ENCODE data around the gene ZNF43. TPM values are rescaled to one million over a fixed set of nuclear protein-coding genes. Genes with fewer than 3 reads are reported as not detected.
A peak's percentile ranks its signal among the peaks of the same experiment; 100 is the strongest.
"Not testable (repeated sequence)": the region's sequence is repeated elsewhere in the genome, so short reads cannot be mapped to it uniquely, and the experiment has no call there.

Gene ZNF43
- total RNA-seq, 3 donors from 2014 or later: 20.3 to 22.8 (median 20.9) TPM

- H3K4me3 Mint-ChIP-seq: no peak overlapping the region
- DNase-seq: no peak
- H3K36me3 Mint-ChIP-seq (ENCODE audit: insufficient read depth): peaks cover 45% of the 10 kb centered on the region
- peaks cover 7% of the 10 kb centered on the region for H3K4me1 Mint-ChIP-seq (ENCODE audit: low read depth)
- no peaks in the 10 kb centered on the region for H3K27me3 Mint-ChIP-seq (ENCODE audit: low read depth)
- no peaks in the 10 kb centered on the region for H3K9me3 Mint-ChIP-seq
- no peak for ATAC-seq
Measured at GRCh38 chr19:21841081-21841480, 5.1 kb upstream of the ZNF43 start.

DNA sequence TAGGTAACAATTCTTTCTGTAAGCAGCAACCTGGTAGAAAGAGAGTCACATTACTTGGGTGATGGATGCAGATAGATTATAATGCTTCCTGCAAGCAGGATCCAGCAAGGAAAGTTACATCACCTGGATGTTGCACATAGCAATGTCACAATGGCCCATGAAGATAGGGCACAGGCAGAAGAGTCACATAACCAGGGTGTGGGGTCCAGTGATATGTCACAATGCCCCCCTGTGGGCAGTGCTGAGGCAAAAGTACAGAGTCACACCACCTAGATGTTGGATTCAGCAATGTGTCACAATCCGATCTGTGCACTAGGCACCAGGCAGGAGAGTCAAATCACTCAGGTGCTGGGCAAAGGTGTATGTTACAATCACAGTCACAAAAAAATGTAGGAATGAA lies 4.0 kb upstream of the ZNF43 start:
- DNase-seq (no peak), ATAC-seq (no peak)
- no peaks in the 10 kb centered on the region for H3K9me3 Mint-ChIP-seq
- peaks cover 40% of the 10 kb centered on the region for H3K36me3 Mint-ChIP-seq (ENCODE audit: insufficient read depth)
- H3K4me3 Mint-ChIP-seq: no peak overlapping the region
- peaks cover 13% of the 10 kb centered on the region for H3K4me1 Mint-ChIP-seq (ENCODE audit: low read depth)
- no peaks in the 10 kb centered on the region for H3K27me3 Mint-ChIP-seq (ENCODE audit: low read depth)

DNA sequence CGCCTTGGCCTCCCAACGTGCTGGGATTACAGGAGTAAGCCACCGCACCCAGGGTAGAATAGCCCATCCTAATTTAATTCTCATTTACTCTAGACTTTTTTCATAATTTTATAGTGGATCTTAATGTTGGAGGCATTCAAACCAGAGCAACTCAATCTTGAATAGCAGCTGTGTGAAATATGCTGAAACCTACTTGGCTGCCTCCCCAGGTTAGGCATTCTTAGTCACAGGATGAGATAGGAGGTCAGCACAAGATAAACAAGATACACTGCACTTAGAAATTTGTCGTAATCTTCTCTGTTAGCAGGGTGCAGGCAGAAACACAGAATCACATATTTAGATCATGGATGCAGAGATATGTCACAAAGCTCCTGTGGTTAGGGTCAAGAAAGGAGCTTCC lies 2.7 kb upstream of the ZNF43 start:
- Mint-ChIP-seq H3K27me3 (ENCODE audit: low read depth) (no peaks in the 10 kb centered on the region), H3K36me3 (ENCODE audit: insufficient read depth) (peaks cover 37% of the 10 kb centered on the region), H3K9me3 (no peaks in the 10 kb centered on the region), H3K4me1 (ENCODE audit: low read depth) (peaks cover 21% of the 10 kb centered on the region), H3K4me3 (no peak overlapping the region)
- ATAC-seq (no peak), DNase-seq (no peak)

- Mint-ChIP-seq H3K9me3 (peaks cover 7% of the 10 kb centered on the region), H3K4me1 (ENCODE audit: low read depth) (peaks cover 37% of the 10 kb centered on the region), H3K36me3 (ENCODE audit: insufficient read depth) (peaks cover 27% of the 10 kb centered on the region), H3K4me3 (peak overlapping the region; percentile 99), H3K27me3 (ENCODE audit: low read depth) (no peaks in the 10 kb centered on the region)
- DNase-seq: no peak
- ATAC-seq: no peak
Measured at GRCh38 chr19:21835429-21835809, 563 bp downstream of the ZNF43 start.

GRCh38 chr19:21833733-21834132 lies 2.2 kb downstream of the ZNF43 start:
- Mint-ChIP-seq H3K27me3 (ENCODE audit: low read depth) (no peaks in the 10 kb centered on the region), H3K9me3 (peaks cover 13% of the 10 kb centered on the region), H3K36me3 (ENCODE audit: insufficient read depth) (peaks cover 27% of the 10 kb centered on the region), H3K4me3 (peak overlapping the region; percentile 79), H3K4me1 (ENCODE audit: low read depth) (peaks cover 43% of the 10 kb centered on the region)
- ATAC-seq (no peak), DNase-seq (no peak)

- peaks cover 4% of the 10 kb centered on the region for H3K4me1 Mint-ChIP-seq (ENCODE audit: low read depth)
- DNase-seq (no peak), ATAC-seq (no peak)
- H3K27me3 Mint-ChIP-seq (ENCODE audit: low read depth): no peaks in the 10 kb centered on the region
- H3K9me3 Mint-ChIP-seq: peaks cover 17% of the 10 kb centered on the region
- H3K36me3 Mint-ChIP-seq (ENCODE audit: insufficient read depth): peaks cover 36% of the 10 kb centered on the region
- no peak overlapping the region for H3K4me3 Mint-ChIP-seq
Measured at GRCh38 chr19:21824679-21825078, 11.3 kb downstream of the ZNF43 start.

DNA sequence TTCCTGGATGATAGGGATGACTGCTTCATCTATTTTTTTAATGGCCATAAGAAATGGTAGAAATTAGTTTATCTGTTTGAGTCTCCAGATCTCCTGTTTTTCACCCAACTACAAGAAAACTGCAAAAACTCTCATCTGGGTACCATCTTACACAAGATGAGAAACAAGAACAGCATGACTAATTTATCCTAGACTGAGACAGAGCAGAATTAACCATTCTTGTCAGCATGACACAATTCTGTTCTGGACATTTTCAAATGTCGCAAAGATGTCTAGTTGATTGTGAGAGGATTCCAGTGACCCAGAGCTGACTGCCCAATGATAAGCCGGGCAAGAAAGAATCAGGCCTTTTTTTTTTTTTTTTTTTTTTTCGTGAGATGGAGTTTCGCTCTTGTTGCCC lies 12.8 kb downstream of the ZNF43 start:
- Mint-ChIP-seq H3K27me3 (ENCODE audit: low read depth) (no peaks in the 10 kb centered on the region), H3K4me1 (ENCODE audit: low read depth) (peaks cover 2% of the 10 kb centered on the region), H3K4me3 (no peak overlapping the region), H3K9me3 (peaks cover 23% of the 10 kb centered on the region), H3K36me3 (ENCODE audit: insufficient read depth) (peaks cover 48% of the 10 kb centered on the region)
- ATAC-seq (peak in 1 of 2 donors; percentile 32), DNase-seq (no peak)

- peaks cover 66% of the 10 kb centered on the region for H3K36me3 Mint-ChIP-seq (ENCODE audit: insufficient read depth)
- H3K4me3 Mint-ChIP-seq: no peak overlapping the region
- H3K4me1 Mint-ChIP-seq (ENCODE audit: low read depth): no peaks in the 10 kb centered on the region
- no peak for ATAC-seq
- peaks cover 40% of the 10 kb centered on the region for H3K9me3 Mint-ChIP-seq
- no peaks in the 10 kb centered on the region for H3K27me3 Mint-ChIP-seq (ENCODE audit: low read depth)
- no peak for DNase-seq
Measured at GRCh38 chr19:21812448-21812847, 23.5 kb downstream of the ZNF43 start.

DNA sequence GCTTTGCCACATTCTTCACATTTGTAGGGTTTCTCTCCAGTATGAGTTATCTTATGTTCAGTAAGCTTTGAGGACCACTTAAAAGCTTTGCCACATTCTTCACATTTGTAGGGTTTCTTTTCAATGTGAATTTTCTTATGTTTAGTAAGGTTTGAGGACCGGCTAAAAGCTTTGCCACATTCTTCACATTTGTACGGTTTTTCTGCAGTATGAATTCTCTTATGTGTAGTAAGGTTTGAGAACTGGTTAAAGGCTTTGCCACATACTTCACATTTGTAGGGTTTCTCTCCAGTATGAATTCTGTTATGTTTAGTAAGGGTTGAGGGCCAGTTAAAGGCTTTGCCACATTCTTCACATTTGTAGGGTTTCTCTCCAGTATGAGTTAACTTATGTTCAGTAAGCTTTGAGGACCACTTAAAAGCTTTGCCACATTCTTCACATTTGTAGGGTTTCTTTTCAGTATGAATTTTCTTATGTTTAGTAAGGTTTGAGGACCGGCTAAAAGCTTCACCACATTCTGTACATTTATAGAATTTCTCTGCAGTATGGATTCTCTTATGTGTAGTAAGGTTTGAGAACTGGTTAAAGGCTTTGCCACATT lies 27.5 kb downstream of the ZNF43 start:
- not testable (repeated sequence) for H3K4me1 Mint-ChIP-seq (ENCODE audit: low read depth); H3K4me3 Mint-ChIP-seq; H3K27me3 Mint-ChIP-seq (ENCODE audit: low read depth); DNase-seq; ATAC-seq
- H3K9me3 Mint-ChIP-seq: peaks cover 42% of the 10 kb centered on the region
- peaks cover 39% of the 10 kb centered on the region for H3K36me3 Mint-ChIP-seq (ENCODE audit: insufficient read depth)

- Mint-ChIP-seq H3K4me1 (ENCODE audit: low read depth) (no peaks in the 10 kb centered on the region), H3K27me3 (ENCODE audit: low read depth) (no peaks in the 10 kb centered on the region), H3K36me3 (ENCODE audit: insufficient read depth) (no peaks in the 10 kb centered on the region), H3K4me3 (no peak overlapping the region), H3K9me3 (peaks cover 22% of the 10 kb centered on the region)
- no peak for ATAC-seq
- DNase-seq: no peak
Measured at GRCh38 chr19:21789466-21790085, 46.4 kb downstream of the ZNF43 start.

GRCh38 chr19:21786936-21787335 lies 49.0 kb downstream of the ZNF43 start:
- ATAC-seq (no peak), DNase-seq (no peak)
- no peak overlapping the region for H3K4me3 Mint-ChIP-seq
- H3K27me3 Mint-ChIP-seq (ENCODE audit: low read depth): no peaks in the 10 kb centered on the region
- peaks cover 21% of the 10 kb centered on the region for H3K9me3 Mint-ChIP-seq
- H3K4me1 Mint-ChIP-seq (ENCODE audit: low read depth): no peaks in the 10 kb centered on the region
- H3K36me3 Mint-ChIP-seq (ENCODE audit: insufficient read depth): no peaks in the 10 kb centered on the region

GRCh38 chr19:21775792-21776191 lies 60.2 kb downstream of the ZNF43 start:
- not testable (repeated sequence) for H3K27me3 Mint-ChIP-seq (ENCODE audit: low read depth); H3K9me3 Mint-ChIP-seq; DNase-seq; ATAC-seq; H3K4me1 Mint-ChIP-seq (ENCODE audit: low read depth); H3K36me3 Mint-ChIP-seq (ENCODE audit: insufficient read depth); H3K4me3 Mint-ChIP-seq

- peak; percentile 79 for DNase-seq
- no peaks in the 10 kb centered on the region for H3K27me3 Mint-ChIP-seq (ENCODE audit: low read depth)
- ATAC-seq: peak; percentile 98
- no peaks in the 10 kb centered on the region for H3K9me3 Mint-ChIP-seq
- H3K36me3 Mint-ChIP-seq (ENCODE audit: insufficient read depth): peaks cover 20% of the 10 kb centered on the region
- H3K4me3 Mint-ChIP-seq: peak within 1 kb of the TSS; percentile 98
- peaks cover 24% of the 10 kb centered on the region for H3K4me1 Mint-ChIP-seq (ENCODE audit: low read depth)
Measured at GRCh38 chr19:21767065-21767800, 68.7 kb downstream of the ZNF43 start, which contains the start of gene ZNF100. Gene ZNF100, minus strand, starts transcription at chr19:21767579. Its CDS starts 150 bp downstream, at chr19:21767429.

GRCh38 chr19:21766705-21767064 lies 69.3 kb downstream of the ZNF43 start:
- not testable (repeated sequence) for H3K27me3 Mint-ChIP-seq (ENCODE audit: low read depth); DNase-seq; H3K9me3 Mint-ChIP-seq
- ATAC-seq: peak; percentile 2 to 5
- H3K4me1 Mint-ChIP-seq (ENCODE audit: low read depth): peaks cover 26% of the 10 kb centered on the region
- H3K36me3 Mint-ChIP-seq (ENCODE audit: insufficient read depth): peaks cover 26% of the 10 kb centered on the region
- peak overlapping the region; percentile 98 for H3K4me3 Mint-ChIP-seq

GRCh38 chr19:21765151-21765550 lies 70.8 kb downstream of the ZNF43 start:
- no peak for DNase-seq
- H3K4me1 Mint-ChIP-seq (ENCODE audit: low read depth): peaks cover 28% of the 10 kb centered on the region
- H3K4me3 Mint-ChIP-seq: no peak overlapping the region
- no peaks in the 10 kb centered on the region for H3K27me3 Mint-ChIP-seq (ENCODE audit: low read depth)
- peaks cover 36% of the 10 kb centered on the region for H3K36me3 Mint-ChIP-seq (ENCODE audit: insufficient read depth)
- peak; percentile 19 to 29 for ATAC-seq
- no peaks in the 10 kb centered on the region for H3K9me3 Mint-ChIP-seq
